K562 (cell line): ENCODE measurements around the gene PLA2G3. TPM values are rescaled to one million over a fixed set of nuclear protein-coding genes. Genes with fewer than 3 reads are reported as not detected.

Experiments
- ATAC-seq: fragments of 200-7000 bp; cut with Tn5 transposase; 3 replicates; pipeline ENCODE4 v1.9.1; 2020; ENCODE audit warnings: moderate library complexity
- BruUV-seq: library from RNA; stranded (reverse); fragments of 400-500 nt; replicated peaks from 2 replicates; lab custom pipeline; 2021; lab: Mats Ljungman, UMichigan
- CTCF ChIA-PET: fragments of 300-600 bp; formaldehyde crosslinking; extraction: SDS; loops from one replicate; lab custom pipeline; 2021; ENCODE audit warnings: low intra/inter-chr PET ratio; lab: Yijun Ruan, JAX
- POLR2A ChIA-PET: fragments of 300-600, 350-650 bp; sonication (Branson Sonifier 250); formaldehyde crosslinking; extraction: SDS; loops from one replicate; lab custom pipeline; 2021; ENCODE audit warnings: antibody characterized with exemption, inconsistent platforms; lab: Yijun Ruan, JAX
- DNase-seq, 4 experiments: peaks; one replicate each; pipeline versions ENCODE4 v3.0.0 to v3.0.0-alpha.2; 2011 to 2018; ENCODE audit warnings: low spot score in 3 of 4, mixed read lengths in 3 of 4; ENCODE audit errors: extremely low read depth in 1 of 4
- FAIRE-seq: peaks from 2 replicates; lab custom pipeline; 2011; peaks lifted over from hg19 to GRCh38; lab: Jason Lieb, UNC
- H2AFZ ChIP-seq: 2 replicates; pipeline ENCODE4 v1.6.0; 2011; ENCODE audit warnings: low read depth, low read length, control low read depth, inconsistent platforms
- H3K27ac ChIP-seq: fragments of 200-600 bp; 3 replicates; pipeline ENCODE4 v1.8.0; 2011; ENCODE audit warnings: low read depth, mild to moderate bottlenecking, control low read depth, inconsistent platforms, low read length, moderate library complexity, mixed read lengths; ENCODE audit errors: extremely low read depth
- H3K27me3 ChIP-seq, 2 experiments: fragments of 300-600 bp in 1 of 2; 2 replicates in 1 of 2; 3 replicates in 1 of 2; pipeline versions ENCODE4 v1.6.0 to v1.8.0; 2011; ENCODE audit warnings: inconsistent platforms in 2 of 2, low read length in 2 of 2, mild to moderate bottlenecking in 1 of 2, mixed read lengths in 1 of 2, moderate library complexity in 1 of 2; ENCODE audit not compliant: control insufficient read depth in 2 of 2, insufficient read depth in 2 of 2
- H3K36me3 ChIP-seq: fragments of 300-600 bp; 3 replicates; pipeline ENCODE4 v1.8.0; 2011; ENCODE audit warnings: mild to moderate bottlenecking, low read length, inconsistent platforms; ENCODE audit not compliant: control insufficient read depth, insufficient read depth
- H3K4me1 ChIP-seq, 2 experiments: fragments of 200-600 bp in 1 of 2; replicated peaks in 1 of 2; 2 replicates in 1 of 2; 3 replicates in 1 of 2; pipeline versions ENCODE4 v1.5.1 to v1.8.0; 2011; ENCODE audit warnings: inconsistent platforms in 2 of 2, low read length in 2 of 2, mild to moderate bottlenecking in 1 of 2, mixed read lengths in 1 of 2, moderate library complexity in 1 of 2; ENCODE audit not compliant: control insufficient read depth in 2 of 2, insufficient read depth in 2 of 2
- H3K4me2 ChIP-seq: 2 replicates; pipeline ENCODE4 v1.6.1; 2011; ENCODE audit warnings: low read length, control low read depth, inconsistent platforms, mixed read lengths; ENCODE audit not compliant: insufficient read depth
- H3K4me3 ChIP-seq: fragments of 200-600 bp; sonication (generic), shearing (Covaris generic); 2 replicates; pipeline ENCODE4 v1.5.1; 2016; ENCODE audit warnings: control low read depth, inconsistent platforms
- H3K79me2 ChIP-seq: fragments of 200-600 bp; 3 replicates; pipeline ENCODE4 v1.8.0; 2011; ENCODE audit warnings: low read length, inconsistent platforms; ENCODE audit not compliant: control insufficient read depth, insufficient read depth
- H3K9ac ChIP-seq, 2 experiments: 2 replicates each; pipeline versions ENCODE4 v1.6.0 to v1.6.1; 2011; ENCODE audit warnings: low read depth in 2 of 2, low read length in 2 of 2, control low read depth in 1 of 2, inconsistent platforms in 1 of 2, mild to moderate bottlenecking in 1 of 2, mixed read lengths in 1 of 2; ENCODE audit not compliant: insufficient read depth in 1 of 2
- H3K9me1 ChIP-seq: one replicate; pipeline ENCODE4 v1.6.0; 2011; ENCODE audit warnings: inconsistent platforms, mild to moderate bottlenecking, low read length, moderate library complexity; ENCODE audit not compliant: control insufficient read depth, insufficient read depth
- H3K9me3 ChIP-seq: replicated peaks from 2 replicates; pipeline ENCODE4 v1.5.1; 2011; ENCODE audit warnings: low read depth, low read length, inconsistent platforms; ENCODE audit not compliant: control insufficient read depth, insufficient read depth
- H4K20me1 ChIP-seq: replicated peaks from 2 replicates; pipeline ENCODE4 v1.6.1; 2011; ENCODE audit warnings: low read length, inconsistent platforms, mixed read lengths; ENCODE audit not compliant: control insufficient read depth, insufficient read depth
- C11orf30 ChIP-seq: fragments of 450-650 bp; IDR thresholded peaks from 2 replicates; pipeline ENCODE4 v1.6.1; 2016; ENCODE audit warnings: low read depth, mild to moderate bottlenecking
- CHD1 ChIP-seq: fragments of 200-600 bp; sonication (generic); IDR thresholded peaks from one replicate; pipeline ENCODE4 v1.6.1; 2012; ENCODE audit warnings: mild to moderate bottlenecking, moderate library complexity, low read length, inconsistent platforms
- HDAC2 ChIP-seq: fragments of 450-650 bp; IDR thresholded peaks from 2 replicates; pipeline ENCODE4 v1.6.1; 2016; ENCODE audit warnings: mild to moderate bottlenecking
- HDGF ChIP-seq: fragments of 450-650 bp; IDR thresholded peaks from 2 replicates; pipeline ENCODE4 v1.6.1; 2016
- HNRNPLL ChIP-seq: fragments of 200-400 bp; formaldehyde crosslinking; IDR thresholded peaks from 2 replicates; pipeline ENCODE4 v1.6.1; 2017; ENCODE audit warnings: low read length, low read depth, mild to moderate bottlenecking; ENCODE audit not compliant: poor library complexity, severe bottlenecking
- MTA2 ChIP-seq: fragments of 450-650 bp; IDR thresholded peaks from 2 replicates; pipeline ENCODE4 v1.6.1; 2016; ENCODE audit warnings: low read depth
- NFE2L1 ChIP-seq: fragments of 450-650 bp; IDR thresholded peaks from 2 replicates; pipeline ENCODE4 v1.6.1; 2016; ENCODE audit warnings: missing genetic modification characterization, low read depth, mild to moderate bottlenecking, missing compliant biosample characterization, moderate library complexity, borderline replicate concordance
- RBM15 ChIP-seq: fragments of 200-400 bp; formaldehyde crosslinking; IDR thresholded peaks from 2 replicates; pipeline ENCODE4 v1.6.1; 2018; ENCODE audit warnings: mild to moderate bottlenecking, low read length, moderate library complexity; ENCODE audit not compliant: insufficient read depth
- SRSF7 ChIP-seq: fragments of 200-400 bp; formaldehyde crosslinking; optimal IDR thresholded peaks from 2 replicates; pipeline ENCODE3; 2017; ENCODE audit warnings: mild to moderate bottlenecking, low read depth, low read length
- WGBS: fragments of 100-300 bp; shearing (Covaris generic); methylation state at CpG from one replicate; pipeline ENCODE4 v1.1.6; 2016; ENCODE audit warnings: low coverage, mixed read lengths; ENCODE audit not compliant: insufficient coverage; ENCODE audit errors: missing lambda C conversion rate; 5-methylcytosine and 5-hydroxymethylcytosine counted together
- in situ Hi-C: fragments of 300-500 bp; cut with MboI; formaldehyde crosslinking; loops from 4 replicates; pipeline ENCODE4 v1.15.0; 2018; ENCODE audit warnings: inconsistent platforms, mixed read lengths
- intact Hi-C: fragments of 100-400 bp; cut with micrococcal nuclease; formaldehyde crosslinking; loops from 2 replicates; pipeline ENCODE4 v1.14.2; 2022
- polyA plus RNA-seq, 8 experiments: library from polyadenylated mRNA; depleted of rRNA in 4 of 8; stranded (reverse) in 5 of 8; unstranded in 3 of 8; fragments of >200 nt; fragmentation: Nextera tagmentation in 2 of 8; fragmentation: Illumina TruSeq in 1 of 8; extraction: Ambion mirVana in 2 of 8; extraction: Trizol in 1 of 8; gene quantifications; 2 replicates each; pipeline versions ENCODE4 v1.2.1 to v1.2.3, GENCODE V29; 2011 to 2014; ENCODE audit warnings: inconsistent platforms in 1 of 8, missing spikeins in 1 of 8
- total RNA-seq, 7 experiments: library from RNA; depleted of rRNA in 6 of 7; stranded (reverse); fragments of >200 nt in 6 of 7; fragmentation: Illumina TruSeq in 2 of 7; extraction: Trizol in 2 of 7; gene quantifications; 2 replicates each; pipeline versions ENCODE4 v1.2.1 to v1.2.3, GENCODE V29; 2011 to 2021; ENCODE audit warnings: low replicate concordance in 1 of 7

PLA2G3 gene
- total and polyA plus RNA-seq, 9 of the 15 experiments (the other 6 are each of a cell fraction or from before 2014, with no cell fraction given): 0.18 to 1.4 (median 0.64) TPM

GRCh38 chr22:31187627-31188026 is 47.3 kb upstream of the PLA2G3 start:
- H4K20me1 ChIP-seq: no peaks in the 10 kb centered on the region
- no peaks in the 10 kb centered on the region for H3K9me3 ChIP-seq
- H3K27ac ChIP-seq: no peak overlapping the region
- peaks cover 0 to 3% of the 10 kb centered on the region in 2 experiments; a peak in 3 of 5 replicates for H3K4me1 ChIP-seq
- ATAC-seq: no peak
- H3K27me3 ChIP-seq: no peaks in the 10 kb centered on the region
- no peak overlapping the region for H3K4me2 ChIP-seq
- H3K9ac ChIP-seq: no peak overlapping the region
- H3K79me2 ChIP-seq: no peaks in the 10 kb centered on the region
- no TSS peak for BruUV-seq
- no peak overlapping the region for H3K4me3 ChIP-seq
- ChIA-PET CTCF (no interaction called here), POLR2A (interaction anchor here (0.6 kb wide), 1 partner anchor 578 kb away, joined by 3 read pairs; no protein-coding TSS in a partner anchor)
- WGBS: 65% methylated on average over 6 of the region's 6 CpGs
- DNase-seq: no peak
- no peaks in the 10 kb centered on the region for H3K9me1 ChIP-seq
- in situ Hi-C loops (no loop called here), intact Hi-C loops (no loop called here)
- no peak overlapping the region for H2AFZ ChIP-seq
- peaks cover 8% of the 10 kb centered on the region; the same call in 1 of the 3 replicates for H3K36me3 ChIP-seq
- no peak for FAIRE-seq
- TF ChIP-seq HNRNPLL (no peak), CHD1 (no peak), NFE2L1 (tag) (no peak), C11orf30 (no peak), RBM15 (no peak), HDGF (no peak), MTA2 (no peak), SRSF7 (no peak), HDAC2 (no peak)
